ENCODE measurements around the gene OR2M7.
"Not testable (repeated sequence)": the region's sequence is repeated elsewhere in the genome, so short reads cannot be mapped to it uniquely, and the experiment has no call there.

DNA sequence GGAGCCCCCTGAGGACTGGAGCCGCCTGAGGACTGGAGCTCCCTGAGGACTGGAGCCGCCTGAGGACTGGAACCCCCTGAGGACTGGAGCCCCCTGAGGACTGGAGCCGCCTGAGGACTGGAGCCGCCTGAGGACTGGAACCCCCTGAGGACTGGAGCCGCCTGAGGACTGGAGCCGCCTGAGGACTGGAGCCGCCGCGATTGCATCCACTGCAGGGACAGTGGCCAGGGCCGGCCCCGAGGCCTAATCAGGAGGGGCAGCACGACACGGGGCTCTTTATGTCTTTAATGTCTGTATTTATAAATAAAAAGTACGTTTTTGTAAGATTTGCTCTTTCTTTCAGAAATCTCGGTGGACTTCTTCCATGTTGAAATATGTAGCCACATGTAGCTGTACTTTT, 17.6 kb downstream of the OR2M7 start:
- TF ChIP-seq, protein P1, sequence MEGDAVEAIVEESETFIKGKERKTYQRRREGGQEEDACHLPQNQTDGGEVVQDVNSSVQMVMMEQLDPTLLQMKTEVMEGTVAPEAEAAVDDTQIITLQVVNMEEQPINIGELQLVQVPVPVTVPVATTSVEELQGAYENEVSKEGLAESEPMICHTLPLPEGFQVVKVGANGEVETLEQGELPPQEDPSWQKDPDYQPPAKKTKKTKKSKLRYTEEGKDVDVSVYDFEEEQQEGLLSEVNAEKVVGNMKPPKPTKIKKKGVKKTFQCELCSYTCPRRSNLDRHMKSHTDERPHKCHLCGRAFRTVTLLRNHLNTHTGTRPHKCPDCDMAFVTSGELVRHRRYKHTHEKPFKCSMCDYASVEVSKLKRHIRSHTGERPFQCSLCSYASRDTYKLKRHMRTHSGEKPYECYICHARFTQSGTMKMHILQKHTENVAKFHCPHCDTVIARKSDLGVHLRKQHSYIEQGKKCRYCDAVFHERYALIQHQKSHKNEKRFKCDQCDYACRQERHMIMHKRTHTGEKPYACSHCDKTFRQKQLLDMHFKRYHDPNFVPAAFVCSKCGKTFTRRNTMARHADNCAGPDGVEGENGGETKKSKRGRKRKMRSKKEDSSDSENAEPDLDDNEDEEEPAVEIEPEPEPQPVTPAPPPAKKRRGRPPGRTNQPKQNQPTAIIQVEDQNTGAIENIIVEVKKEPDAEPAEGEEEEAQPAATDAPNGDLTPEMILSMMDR (IDR thresholded peaks at IDR 0.05), result not testable (repeated sequence)
- not testable (repeated sequence) for TF ChIP-seq POLR2AphosphoS5 (IDR thresholded peaks at IDR 0.05; ENCODE audit: insufficient read depth in 1 of 2, low read depth in 1 of 2); POLR2A (IDR thresholded peaks at IDR 0.05)

Measured in vagina (tissue), 2 donors.